Measurements from ENCODE around the gene GGT7. TPM values are rescaled to one million over a fixed set of nuclear protein-coding genes. Genes with fewer than 3 reads are reported as not detected.
"Not testable (repeated sequence)": the region's sequence is repeated elsewhere in the genome, so short reads cannot be mapped to it uniquely, and the experiment has no call there.

Gene GGT7
- total RNA-seq, 1 donor: 12.9 TPM

DNA sequence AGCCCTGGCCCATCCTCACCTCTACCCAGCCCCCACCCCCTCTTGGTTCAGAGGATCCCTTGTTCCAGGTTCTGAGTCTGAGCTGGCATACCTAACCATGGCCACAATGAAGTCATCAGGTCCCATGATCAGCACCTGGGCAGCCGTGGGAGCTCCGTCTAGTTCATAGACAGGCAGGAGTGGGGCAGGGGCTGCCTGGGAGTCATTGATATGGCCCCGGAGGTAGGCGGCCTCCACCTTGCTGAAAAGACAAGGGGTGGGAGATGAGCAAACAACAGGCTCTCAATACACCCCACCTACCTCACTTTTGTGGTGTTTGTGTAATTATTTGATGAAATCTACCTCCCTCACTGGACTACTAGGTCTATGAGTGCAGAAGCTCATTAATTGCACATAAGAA lies 20.4 kb downstream of the GGT7 start:
- DNase-seq (ENCODE audit: low read depth in 2 of 3, low spot score in 2 of 3): no peak

DNA sequence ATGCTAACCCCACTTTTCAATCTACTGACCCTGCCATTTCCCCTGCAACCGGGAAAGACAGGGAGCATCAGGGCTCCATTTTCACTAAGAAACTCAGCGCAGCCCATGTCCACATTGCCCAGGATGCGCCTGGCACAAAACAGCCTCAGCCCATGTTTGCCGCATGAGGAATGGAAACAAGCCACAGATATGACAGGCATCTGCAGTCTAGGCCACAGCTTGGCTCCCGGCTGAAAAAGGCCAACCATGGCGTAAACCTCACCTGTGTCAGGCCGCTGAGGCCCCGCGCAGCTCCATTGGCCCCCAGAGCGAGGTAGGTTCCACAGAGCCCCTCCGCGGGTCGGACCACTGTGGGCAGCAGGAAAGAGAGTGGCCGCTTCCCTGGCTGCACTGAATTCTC lies 21.7 kb downstream of the GGT7 start:
- DNase-seq (ENCODE audit: low read depth in 2 of 3, low spot score in 2 of 3): no peak

- DNase-seq (ENCODE audit: low read depth in 2 of 3, low spot score in 2 of 3): no peak
These were observed 22.9 kb downstream of the GGT7 start for GRCh38 chr20:34849778-34850177.

DNA sequence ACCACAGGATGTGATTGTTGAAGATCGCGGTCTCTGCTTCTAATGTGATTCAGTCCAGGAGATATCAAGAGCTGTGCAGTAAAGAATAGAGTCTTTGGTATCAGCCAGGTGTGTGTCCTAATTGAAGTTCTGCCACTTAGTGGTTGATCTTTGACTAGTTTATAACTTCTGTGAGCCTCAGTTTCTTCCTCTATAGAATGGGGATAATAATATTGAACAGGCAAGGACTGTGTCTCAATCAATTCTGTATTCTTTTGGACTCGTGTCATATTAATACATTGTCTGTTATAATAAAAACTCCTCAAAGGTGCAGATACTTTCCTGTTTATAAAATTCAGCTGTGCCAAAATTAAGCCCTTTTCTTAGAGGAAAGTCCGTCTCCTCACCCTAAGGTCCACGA lies 24.1 kb downstream of the GGT7 start:
- no peak for DNase-seq (ENCODE audit: low read depth in 2 of 3, low spot score in 2 of 3)

DNA sequence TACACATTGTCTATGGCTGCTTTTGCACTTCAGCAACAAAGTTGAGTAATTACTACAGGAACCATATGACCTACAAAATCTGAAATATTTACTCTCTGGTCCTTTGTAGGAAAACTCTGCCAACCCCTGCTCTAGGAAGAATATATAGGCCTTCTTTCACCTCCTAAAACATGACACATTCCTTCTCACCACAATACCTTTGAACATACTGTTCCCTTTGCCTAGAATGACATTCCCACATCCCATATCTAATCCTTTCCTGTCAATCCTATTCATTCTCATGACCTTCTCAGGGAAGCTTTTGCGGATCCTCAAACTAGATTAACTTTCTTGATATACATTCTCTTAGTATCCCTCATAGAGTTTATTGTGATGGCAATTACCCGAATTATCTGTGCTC lies 29.2 kb downstream of the GGT7 start:
- DNase-seq (ENCODE audit: low read depth in 2 of 3, low spot score in 2 of 3): no peak

GRCh38 chr20:34842143-34842542 lies 30.5 kb downstream of the GGT7 start:
- no peak for DNase-seq (ENCODE audit: low read depth in 2 of 3, low spot score in 2 of 3)

GRCh38 chr20:34834459-34834893 lies 38.2 kb downstream of the GGT7 start:
- DNase-seq (ENCODE audit: low read depth in 2 of 3, low spot score in 2 of 3): peak; percentile 7 to 71 (median 24)

- peak in 1 of 3 donors; percentile 11 for DNase-seq (ENCODE audit: low read depth in 2 of 3, low spot score in 2 of 3)
These were observed 40.7 kb downstream of the GGT7 start for GRCh38 chr20:34831936-34832335.

DNA sequence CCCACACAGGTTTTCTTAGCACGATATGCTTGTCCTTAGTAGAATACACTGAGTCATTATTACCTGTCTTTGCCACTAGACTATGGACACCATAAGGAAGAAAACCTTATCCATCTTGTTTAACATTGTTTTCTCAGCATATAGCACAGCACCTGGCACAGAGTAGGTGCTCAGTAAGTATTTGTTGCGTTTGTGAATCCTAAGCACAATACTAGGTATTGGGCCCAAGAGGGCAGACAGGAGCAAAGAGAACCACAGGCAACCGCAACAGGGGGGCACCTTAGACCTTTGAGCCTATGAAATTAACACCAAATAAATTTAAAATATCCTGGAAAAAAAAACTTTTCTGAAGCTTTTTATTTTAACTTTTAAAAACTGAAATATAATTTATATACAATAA lies 43.5 kb downstream of the GGT7 start:
- no peak for DNase-seq (ENCODE audit: low read depth in 2 of 3, low spot score in 2 of 3)

GRCh38 chr20:34825530-34826362 lies 46.9 kb downstream of the GGT7 start, which contains the start of gene NCOA6:
NCOA6 (minus strand) TSS chr20:34825651; CDS start chr20:34782355, 43,296 bp downstream.
- peak; percentile 69 to 84 (median 82) for DNase-seq (ENCODE audit: low read depth in 2 of 3, low spot score in 2 of 3)

DNA sequence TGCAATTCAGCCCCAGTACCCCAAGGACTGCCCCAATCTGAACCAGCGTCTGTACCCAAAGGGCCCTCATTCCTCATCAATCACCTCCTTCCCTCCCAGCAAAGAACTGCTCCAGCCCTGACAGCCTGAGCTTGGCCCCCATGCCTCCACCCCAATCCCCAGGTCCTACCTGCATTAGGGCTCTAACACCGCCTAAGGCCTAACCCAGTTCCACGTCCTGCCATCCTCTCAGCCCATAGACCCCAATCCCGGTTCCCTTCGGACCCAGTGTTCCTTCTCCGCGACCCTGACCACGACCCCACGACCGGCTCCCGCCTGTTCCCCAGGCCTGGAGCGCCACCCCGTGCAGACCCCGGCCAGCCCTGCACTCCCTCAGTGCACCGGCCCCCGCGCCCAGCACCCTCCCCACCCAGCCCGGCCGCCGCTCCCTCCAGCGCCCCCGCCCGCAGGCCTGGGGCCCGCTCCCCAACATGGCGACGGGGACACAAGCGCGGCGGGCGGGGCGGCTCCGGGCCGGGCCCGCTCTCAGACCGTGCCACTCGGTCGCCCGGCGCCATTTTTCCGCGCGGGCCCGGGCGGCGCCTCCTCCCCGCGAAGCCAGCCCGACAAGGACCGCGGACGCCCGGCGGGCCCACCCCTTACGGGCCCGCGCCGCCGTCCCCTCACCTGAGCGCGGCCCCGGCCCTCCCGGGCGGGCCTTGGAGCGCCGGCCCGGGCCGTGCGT lies 47.7 kb downstream of the GGT7 start:
- peak in 2 of 3 donors; percentile 67 to 77 for DNase-seq (ENCODE audit: low read depth in 2 of 3, low spot score in 2 of 3)

DNA sequence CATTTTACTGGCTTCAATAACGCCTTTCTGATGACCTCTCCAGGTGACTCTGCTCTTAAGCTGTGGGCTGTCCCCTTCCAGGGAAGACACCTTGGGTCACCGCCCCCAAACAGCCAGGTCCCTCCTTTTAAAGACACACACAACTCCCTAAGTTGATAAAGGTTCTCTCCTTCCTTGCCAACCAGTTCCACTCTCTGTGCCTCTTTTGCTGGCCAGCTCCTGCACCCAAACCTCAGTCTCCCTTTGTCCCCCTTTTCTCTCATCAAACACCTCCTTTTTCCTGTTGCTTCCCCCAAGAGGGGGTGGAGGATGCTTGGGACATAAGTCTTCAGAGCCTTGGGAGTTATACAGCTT lies 48.2 kb downstream of the GGT7 start:
- peak; percentile 22 to 75 (median 60) for DNase-seq (ENCODE audit: low read depth in 2 of 3, low spot score in 2 of 3)

GRCh38 chr20:34824026-34824425 lies 48.6 kb downstream of the GGT7 start:
- DNase-seq (ENCODE audit: low read depth in 2 of 3, low spot score in 2 of 3): no peak

GRCh38 chr20:34820805-34821578 lies 51.7 kb downstream of the GGT7 start:
- DNase-seq (ENCODE audit: low read depth in 2 of 3, low spot score in 2 of 3): no peak

GRCh38 chr20:34817801-34818200 lies 54.9 kb downstream of the GGT7 start:
- no peak for DNase-seq (ENCODE audit: low read depth in 2 of 3, low spot score in 2 of 3)

DNA sequence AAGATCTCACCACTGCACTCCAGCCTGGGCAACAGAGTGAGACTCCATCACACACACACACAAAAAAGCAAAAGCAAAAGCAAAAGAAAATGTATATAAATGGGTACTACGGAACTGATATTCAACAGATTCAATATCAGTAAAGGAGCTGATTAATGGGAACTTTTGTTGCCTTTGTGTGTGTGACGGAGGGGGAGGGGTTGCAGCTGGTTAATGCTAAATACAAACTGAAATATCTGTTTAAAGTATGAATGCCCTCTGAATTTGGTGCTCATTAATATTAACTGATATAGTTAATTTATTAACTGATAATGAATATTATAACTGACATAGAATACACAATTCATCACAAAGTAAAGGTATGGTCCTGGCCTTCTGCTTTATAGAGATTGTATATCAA lies 55.6 kb downstream of the GGT7 start:
- DNase-seq (ENCODE audit: low read depth in 2 of 3, low spot score in 2 of 3): no peak

DNA sequence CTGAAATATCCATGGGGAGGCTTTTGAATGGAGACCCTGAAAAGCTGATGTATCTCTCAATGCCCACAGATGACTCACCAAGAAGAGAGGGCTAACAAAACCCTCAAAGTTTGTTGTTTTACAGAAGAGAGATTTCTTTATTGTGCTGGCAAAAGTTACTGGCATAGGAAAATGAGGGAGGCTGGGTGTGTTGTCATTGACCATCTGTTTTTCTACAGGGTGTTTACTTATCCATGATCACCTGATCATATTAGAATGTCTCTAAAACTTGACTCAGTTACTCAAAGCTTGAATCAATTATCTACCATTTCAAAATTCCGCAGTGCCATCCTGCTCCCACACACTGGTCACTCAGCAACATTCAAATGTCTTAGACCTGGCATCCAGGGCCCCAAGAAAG lies 57.0 kb downstream of the GGT7 start:
- no peak for DNase-seq (ENCODE audit: low read depth in 2 of 3, low spot score in 2 of 3)

DNA sequence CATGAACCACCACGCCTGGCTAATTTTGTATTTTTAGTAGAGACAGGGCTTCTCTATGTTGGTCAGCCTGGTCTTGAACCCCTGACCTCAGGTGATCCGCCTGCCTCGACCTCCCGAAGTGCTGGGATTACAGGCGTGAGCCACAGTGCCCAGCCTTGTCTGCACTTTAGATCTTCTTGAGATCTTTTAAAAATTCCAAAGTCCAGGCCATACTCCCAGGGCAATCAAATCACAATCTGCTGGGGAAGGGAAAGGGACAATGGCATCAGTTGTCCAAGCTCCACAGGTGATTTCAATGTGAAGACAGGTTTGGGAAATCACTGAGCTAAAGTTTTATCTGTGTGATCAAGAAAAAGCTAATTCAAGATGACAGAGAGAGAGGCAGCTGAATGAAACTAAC lies 64.1 kb downstream of the GGT7 start:
- DNase-seq (ENCODE audit: low read depth in 2 of 3, low spot score in 2 of 3): no peak

DNA sequence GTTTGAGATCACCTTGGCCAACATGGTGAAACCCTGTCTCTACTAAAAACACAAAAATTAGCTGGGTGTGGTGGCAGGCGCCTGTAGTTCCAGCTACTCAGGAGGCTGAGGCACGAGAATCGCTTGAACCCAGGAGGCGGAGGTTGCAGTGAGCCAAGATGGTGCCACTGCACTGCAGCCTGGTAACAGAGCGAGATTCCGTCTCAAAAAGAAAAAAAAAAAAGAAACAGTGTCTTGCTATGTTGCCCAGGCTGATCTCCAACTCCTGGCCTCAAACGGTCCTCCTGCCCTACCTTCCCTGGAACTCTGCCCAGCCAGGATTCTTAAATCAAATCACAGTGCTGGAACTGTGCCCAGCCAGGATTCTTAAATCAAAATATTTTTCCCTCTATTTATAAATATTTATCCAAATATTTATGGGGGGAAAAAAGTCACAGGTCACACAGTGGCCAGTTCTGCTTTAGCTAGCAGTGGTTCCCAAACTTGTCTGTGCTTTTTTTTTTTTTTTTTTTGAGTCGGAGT lies 64.7 kb downstream of the GGT7 start:
- not testable (repeated sequence) for DNase-seq (ENCODE audit: low read depth in 2 of 3, low spot score in 2 of 3)

GRCh38 chr20:34806255-34806654 lies 66.4 kb downstream of the GGT7 start:
- no peak for DNase-seq (ENCODE audit: low read depth in 2 of 3, low spot score in 2 of 3)

GRCh38 chr20:34798871-34799270 lies 73.8 kb downstream of the GGT7 start:
- no peak for DNase-seq (ENCODE audit: low read depth in 2 of 3, low spot score in 2 of 3)
